Activated CD4-positive, CD25-positive, alpha-beta regulatory T cell (primary cell): Measurements from ENCODE around the gene PLEKHM2.

Experiments
- DNase-seq, 4 experiments: peaks; one replicate each; lab custom pipeline; 2025; lab: John Stamatoyannopoulos, UW

Gene PLEKHM2

DNA sequence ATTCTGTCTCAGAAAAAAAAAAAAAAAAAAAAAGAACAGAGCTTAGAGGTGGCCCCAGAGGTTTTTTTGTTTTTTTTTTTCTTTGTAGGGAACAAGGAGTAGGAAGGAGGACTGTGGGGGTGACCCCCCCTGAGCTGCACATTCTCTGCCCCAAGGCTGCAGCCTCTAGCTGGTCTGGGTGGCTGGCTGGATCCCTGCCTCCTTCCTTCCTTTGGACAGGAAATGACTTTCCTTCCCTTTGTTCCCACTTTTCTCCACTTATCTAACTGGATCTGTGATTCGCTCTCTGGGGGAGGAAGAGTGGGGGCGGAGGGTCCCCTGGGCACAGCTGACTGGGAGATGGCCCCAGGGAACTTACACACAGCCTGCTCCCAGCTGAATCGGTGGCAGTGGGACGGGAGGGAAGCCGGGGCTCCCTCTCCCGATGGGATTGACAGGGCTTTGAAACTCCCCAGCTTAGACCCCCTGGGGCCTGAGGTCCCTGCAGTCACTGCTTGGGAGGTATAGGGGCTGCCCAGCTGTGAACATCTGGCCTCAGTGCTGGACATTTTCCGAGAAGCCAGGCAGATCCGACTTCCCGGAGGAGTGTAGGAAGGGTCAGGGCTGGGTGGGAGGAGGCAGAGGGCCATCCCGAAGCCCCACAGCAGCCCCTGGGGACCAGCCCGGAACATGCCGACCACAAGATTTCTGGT, 76.5 kb downstream of the PLEKHM2 start:
- no peak for DNase-seq

DNA sequence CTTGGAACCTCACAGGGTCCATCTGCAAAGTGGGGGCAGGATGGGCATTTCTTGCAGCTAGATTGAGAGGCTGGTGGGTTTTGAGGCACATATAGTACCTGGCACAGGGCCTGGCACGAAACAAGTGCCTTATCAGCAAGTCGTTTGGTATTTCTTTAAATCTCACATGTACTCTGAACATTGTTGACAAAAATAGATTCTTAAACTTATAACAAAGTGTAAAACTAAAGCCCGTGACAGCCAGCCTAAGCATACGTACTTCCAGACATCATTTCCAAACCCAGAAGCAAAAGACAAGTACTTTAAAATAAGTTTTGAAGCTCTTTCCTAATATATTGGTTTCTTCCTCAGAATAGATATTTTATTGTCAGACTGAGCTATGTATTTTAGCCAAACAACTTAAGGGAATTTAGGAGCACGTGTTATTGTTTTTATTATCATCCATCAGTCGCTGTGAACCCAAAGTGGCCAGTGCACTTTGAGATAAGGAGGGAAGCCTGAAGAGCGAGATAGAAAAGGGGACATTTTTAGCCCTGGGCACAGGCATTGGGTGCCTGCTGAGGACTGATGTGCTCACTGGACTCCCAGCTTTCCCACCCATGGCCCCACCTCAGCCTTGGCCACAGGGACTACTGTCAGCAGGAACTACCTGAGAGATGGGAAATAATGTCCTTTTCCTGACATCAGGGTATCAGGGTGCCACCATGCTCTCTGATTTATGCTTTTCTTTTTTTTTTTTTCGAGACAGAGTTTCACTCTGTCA, 77.4 kb downstream of the PLEKHM2 start:
- no peak for DNase-seq

DNA sequence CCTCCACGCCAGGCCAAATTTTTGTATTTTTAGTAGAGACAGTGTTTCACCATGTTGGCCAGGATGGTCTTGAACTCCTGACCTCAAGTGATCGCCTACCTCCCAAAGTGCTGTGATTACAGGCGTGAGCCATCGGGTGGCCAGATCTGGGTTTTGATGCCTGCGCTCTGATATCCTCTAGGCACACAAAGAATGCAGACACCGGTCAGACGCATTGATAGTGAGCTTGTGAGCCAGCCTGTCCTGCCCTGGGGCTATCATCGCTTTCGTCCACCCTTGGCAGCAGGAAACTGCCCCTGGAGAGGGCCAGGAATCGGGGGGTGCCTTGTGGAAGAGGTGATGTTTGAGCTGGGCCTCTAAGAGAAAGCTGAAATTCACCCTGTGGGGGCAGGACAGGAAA, 78.4 kb downstream of the PLEKHM2 start:
- no peak for DNase-seq

DNA sequence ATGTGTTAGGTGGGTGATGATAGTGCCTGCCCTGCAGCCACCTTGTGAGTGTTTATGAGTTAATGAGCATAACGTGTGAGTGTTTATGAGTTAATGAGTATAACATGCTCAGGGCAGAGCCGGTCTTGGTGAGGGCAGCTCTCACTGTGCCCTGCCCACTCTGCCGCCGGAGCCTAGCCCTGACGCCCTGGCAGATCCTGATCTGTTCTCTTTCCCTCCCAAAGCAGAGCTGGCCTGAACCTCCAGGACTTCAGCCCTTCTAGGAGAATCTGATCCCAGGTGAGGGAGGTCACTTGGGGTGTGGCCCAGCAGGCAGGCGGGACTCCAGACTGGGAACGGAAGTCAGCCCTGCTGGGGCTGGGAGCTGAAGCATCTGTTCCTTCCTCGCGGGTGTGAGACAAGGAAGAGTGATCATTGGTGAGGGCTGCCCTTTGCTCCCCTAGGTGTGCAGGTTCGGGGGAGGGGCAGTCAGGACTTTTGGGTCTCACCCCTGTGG, 80.2 kb downstream of the PLEKHM2 start:
- DNase-seq: no peak

DNA sequence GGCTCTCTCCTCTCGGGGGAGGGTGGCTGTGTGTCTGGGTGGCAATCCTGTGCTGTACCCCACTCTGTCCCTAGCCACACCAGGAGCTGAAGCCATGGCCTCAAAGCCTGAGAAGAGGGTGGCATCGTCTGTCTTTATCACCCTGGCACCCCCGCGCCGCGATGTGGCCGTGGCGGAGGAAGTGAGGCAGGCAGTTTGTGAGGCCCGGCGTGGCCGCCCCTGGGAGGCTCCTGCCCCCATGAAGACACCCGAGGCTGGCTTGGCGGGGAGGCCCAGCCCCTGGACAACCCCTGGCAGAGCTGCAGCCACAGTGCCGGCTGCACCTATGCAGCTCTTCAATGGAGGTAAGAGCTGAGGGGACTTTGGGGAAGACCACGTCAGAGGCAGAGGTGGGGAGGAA, 80.8 kb downstream of the PLEKHM2 start:
- no peak for DNase-seq

DNA sequence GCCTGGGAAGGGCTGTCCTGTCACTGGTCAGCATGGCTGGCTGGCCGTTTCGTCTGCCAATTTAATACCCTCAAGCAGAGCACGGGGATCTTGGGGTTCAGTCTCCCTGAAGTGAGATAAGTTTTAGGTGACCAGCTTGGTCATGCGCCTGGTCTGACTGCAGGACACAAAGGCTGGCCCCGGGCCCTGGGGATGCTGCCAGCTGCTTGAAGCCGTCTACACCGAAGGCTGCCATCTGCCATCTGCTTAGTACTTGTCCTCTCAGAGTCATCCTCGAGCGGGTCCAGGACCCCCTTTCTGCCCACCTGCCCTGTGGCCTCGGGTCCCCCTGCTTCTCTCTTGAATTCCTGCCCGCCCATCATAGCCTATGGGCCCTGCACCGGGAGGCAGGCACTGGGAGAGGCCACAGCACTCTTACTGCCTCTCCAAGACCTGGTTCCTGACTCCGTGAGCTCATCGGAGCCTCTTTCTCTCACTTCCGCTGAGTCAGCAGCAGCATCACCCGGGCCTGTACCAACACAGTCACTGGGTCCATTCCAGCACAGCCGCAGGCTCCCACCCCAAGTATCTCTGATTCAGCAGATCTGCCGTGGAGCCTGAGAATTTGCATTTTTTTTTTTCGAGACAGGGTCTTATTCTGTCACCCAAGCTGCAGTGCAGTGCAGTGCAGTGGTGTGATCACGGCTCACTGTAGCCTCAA, 81.5 kb downstream of the PLEKHM2 start:
- no peak for DNase-seq

DNA sequence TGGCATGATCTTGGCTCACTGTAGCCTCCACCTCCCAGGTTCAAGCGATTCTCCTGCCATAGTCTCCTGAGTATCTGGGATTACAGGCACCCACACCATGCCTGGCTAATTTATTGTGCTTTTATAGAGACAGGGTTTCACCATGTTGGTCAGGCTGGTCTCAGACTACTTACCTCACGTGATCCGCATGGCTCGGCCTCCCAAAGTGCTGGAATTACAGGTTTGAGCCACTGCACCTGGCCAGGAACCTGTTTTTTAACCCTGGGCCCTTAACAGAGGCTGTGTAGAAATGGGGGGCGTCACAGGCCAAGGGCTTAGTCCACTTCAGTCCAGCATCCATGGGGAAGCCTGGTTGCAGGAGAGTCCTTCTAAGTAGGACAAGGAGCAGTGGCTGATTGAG, 83.8 kb downstream of the PLEKHM2 start:
- no peak for DNase-seq

DNA sequence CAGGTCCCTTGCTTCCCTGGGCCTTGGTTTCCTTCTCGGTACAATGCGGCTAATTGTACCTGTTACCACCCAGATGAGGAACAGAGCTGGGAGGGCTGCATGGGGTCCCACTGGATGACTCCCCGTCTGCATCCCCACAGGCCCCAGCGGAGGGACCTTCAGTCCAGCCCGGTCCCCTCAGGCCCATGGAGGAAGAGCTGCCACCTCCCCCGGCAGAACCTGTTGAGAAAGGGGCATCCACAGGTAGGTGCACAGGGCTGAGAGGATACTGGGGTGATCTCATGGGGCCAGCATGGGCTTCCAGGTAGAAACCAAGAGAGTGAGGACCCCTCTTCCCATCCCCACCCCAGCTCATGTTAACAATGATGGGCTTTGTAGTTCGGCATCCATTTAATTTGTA, 84.3 kb downstream of the PLEKHM2 start:
- no peak for DNase-seq

DNA sequence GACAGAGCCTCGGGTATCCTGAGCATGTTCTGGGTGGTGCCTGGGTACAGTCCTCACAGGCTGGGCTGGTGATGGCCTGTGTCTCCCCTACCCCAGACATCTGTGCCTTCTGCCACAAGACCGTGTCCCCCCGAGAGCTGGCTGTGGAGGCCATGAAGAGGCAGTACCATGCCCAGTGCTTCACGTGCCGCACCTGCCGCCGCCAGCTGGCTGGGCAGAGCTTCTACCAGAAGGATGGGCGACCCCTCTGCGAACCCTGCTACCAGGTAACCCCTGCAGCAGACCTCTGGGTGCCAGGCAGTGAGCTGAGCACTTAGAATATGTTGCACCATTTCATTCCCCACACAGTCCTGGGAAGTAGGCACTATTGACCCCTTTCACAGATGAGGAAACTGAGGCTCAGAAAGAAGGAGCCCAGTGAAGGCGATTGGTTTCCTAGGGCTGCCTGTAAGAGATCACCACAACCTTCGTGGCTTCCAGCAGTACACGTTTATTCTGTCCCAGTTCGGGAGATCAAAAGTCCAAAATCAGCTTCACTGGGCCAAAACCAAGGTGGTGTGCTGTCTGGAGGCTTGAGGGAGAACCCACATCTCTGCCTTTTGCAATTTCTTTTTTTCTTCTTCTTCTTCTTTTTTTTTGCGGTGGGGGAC, 86.3 kb downstream of the PLEKHM2 start:
- no peak for DNase-seq

DNA sequence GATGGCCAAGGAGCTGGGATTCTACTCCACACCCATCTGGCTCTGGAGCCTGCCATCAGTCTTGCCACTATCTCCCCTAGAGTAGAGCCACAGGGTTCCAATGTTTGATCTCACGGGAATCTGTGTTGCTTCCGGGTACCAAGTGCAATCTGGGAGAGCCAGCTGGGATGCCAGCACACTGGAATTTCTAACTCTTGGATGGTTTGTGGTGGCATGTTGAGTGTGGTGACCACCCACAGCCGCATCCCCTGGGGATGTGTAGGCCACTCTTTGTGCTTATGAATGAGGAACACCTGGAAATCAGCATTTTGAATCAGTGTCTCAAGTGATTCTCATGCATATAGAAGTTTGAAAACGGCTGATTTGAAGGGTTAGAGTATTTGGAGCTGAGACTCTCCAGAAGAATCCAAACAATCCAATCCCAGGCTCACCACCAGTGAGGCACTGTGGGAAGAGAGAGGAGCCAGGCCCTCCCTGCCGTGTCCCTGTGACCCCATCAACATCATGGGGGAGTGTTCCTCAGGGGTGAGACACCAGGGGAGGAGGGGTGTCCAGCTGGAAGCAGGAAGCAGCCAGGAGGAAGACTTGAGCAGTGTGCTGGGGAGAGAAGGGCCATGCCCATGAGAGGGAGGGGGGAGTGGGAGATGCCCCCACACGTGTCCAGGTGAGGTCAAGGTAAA, 87.9 kb downstream of the PLEKHM2 start:
- DNase-seq: no peak

DNA sequence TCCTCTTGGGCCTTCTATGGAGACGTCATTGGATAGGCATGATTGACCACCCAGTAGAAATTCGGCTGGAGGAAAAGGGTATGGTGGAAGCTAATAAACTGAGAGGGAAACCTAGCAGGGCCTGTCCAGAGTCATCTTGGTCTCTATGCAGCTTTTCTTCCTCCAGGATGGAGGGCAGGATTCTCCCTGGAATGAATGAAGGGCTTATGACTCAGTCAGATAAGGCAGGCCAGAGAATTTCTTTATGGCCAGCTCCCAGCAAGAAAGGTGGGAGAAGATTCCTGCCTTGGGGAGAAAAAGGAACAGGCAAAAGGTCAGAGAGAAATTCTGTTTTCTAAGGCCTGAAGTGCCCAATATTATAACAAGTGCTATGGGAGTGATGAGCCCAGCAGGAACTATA, 91.6 kb downstream of the PLEKHM2 start:
- DNase-seq: no peak

DNA sequence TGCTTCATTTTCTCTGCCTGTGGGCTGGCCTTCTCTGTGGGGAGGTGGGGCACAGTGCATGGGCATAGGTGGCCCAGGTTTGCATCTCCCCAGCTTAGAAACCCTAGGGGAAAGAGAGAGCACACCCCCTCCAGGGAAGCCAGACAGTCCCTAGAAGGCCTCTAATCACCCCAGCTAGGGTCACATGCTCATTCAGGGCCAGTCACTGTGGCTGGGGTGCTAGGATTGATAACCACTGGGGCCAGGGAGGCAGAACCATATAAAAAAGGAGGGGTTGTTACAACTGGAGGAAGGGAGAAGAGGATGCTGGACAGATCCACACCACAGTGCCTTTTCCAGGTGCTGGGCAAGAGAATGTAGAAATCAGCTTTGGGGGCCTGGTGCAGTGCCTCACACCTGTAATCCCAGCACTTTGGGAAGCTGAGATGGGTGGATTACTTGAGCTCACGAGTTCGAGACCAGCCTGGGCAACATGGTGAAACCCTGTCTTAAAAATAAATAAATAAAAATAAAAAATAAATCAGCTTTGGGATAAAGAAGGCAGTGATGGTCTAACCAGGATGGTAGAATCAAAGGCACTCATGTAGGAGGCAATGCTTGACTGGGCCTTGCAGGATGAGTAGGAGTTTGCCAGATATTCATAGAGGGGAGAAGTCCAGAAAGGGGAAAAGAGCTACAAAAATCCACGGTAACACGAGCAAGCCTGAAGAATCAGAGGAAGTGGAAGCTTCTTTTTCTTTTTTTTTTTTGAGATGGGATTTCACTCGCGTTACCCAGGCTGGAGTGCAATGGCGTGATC, 94.0 kb downstream of the PLEKHM2 start:
- no peak for DNase-seq
